K562 (cell line): ENCODE measurements around the gene FAM222A. TPM values are rescaled to one million over a fixed set of nuclear protein-coding genes. Genes with fewer than 3 reads are reported as not detected.

Experiments
- FUS ChIP-seq: fragments of 200-400 bp; formaldehyde crosslinking; optimal IDR thresholded peaks from 2 replicates; pipeline ENCODE3; 2017; ENCODE audit warnings: low read depth, low read length
- MLLT1 ChIP-seq, 2 experiments: fragments of 450-650 bp; IDR thresholded peaks; 2 replicates each; pipeline ENCODE4 v1.6.1; 2016
- NBN ChIP-seq: fragments of 450-650 bp; IDR thresholded peaks from 2 replicates; pipeline ENCODE4 v1.6.1; 2016; ENCODE audit warnings: low read depth, mild to moderate bottlenecking
- SIN3A ChIP-seq, 2 experiments: fragments of 150-350 bp in 1 of 2; IDR thresholded peaks; 2 replicates each; pipeline ENCODE4 v1.6.1; 2011 to 2016; ENCODE audit warnings: borderline replicate concordance in 2 of 2, low read depth in 2 of 2, low read length in 2 of 2, mild to moderate bottlenecking in 2 of 2, moderate library complexity in 2 of 2; ENCODE audit not compliant: control insufficient read depth in 1 of 2
- SNAPC5 ChIP-seq: fragments of 250-450 bp; sonication (Bioruptor Pico); IDR thresholded peaks from 2 replicates; pipeline ENCODE4 v1.8.0; 2021; ENCODE audit warnings: moderate library complexity, mild to moderate bottlenecking, inconsistent platforms
- ZFX ChIP-seq: sonication (generic); formaldehyde crosslinking; IDR thresholded peaks from 2 replicates; pipeline ENCODE4 v1.8.0; 2022; ENCODE audit warnings: mild to moderate bottlenecking, missing genetic modification reagents, moderate library complexity
- ZNF717 ChIP-seq: fragments of 250-450 bp; sonication (Bioruptor Pico); IDR thresholded peaks from 2 replicates; pipeline ENCODE4 v1.5.0; 2021
- polyA plus RNA-seq, 8 experiments: library from polyadenylated mRNA; depleted of rRNA in 4 of 8; stranded (reverse) in 5 of 8; unstranded in 3 of 8; fragments of >200 nt; fragmentation: Nextera tagmentation in 2 of 8; fragmentation: Illumina TruSeq in 1 of 8; extraction: Ambion mirVana in 2 of 8; extraction: Trizol in 1 of 8; gene quantifications; 2 replicates each; pipeline versions ENCODE4 v1.2.1 to v1.2.3, GENCODE V29; 2011 to 2014; ENCODE audit warnings: inconsistent platforms in 1 of 8, missing spikeins in 1 of 8
- total RNA-seq, 7 experiments: library from RNA; depleted of rRNA in 6 of 7; stranded (reverse); fragments of >200 nt in 6 of 7; fragmentation: Illumina TruSeq in 2 of 7; extraction: Trizol in 2 of 7; gene quantifications; 2 replicates each; pipeline versions ENCODE4 v1.2.1 to v1.2.3, GENCODE V29; 2011 to 2021; ENCODE audit warnings: low replicate concordance in 1 of 7
- TF ChIP-seq, protein P1 (sequence below), 2 experiments: fragments of 450-650 bp; formaldehyde crosslinking in 1 of 2; IDR thresholded peaks; 2 replicates each; pipeline versions ENCODE4 v1.4.0 to v1.6.1; 2014 to 2020; ENCODE audit warnings: mild to moderate bottlenecking in 2 of 2, borderline replicate concordance in 1 of 2, low read depth in 1 of 2
- TF ChIP-seq, protein P2 (sequence below): fragments of 450-650 bp; IDR thresholded peaks from 2 replicates; pipeline ENCODE4 v1.6.1; 2016; ENCODE audit warnings: missing biosample characterization, missing genetic modification characterization
- TF ChIP-seq, protein P3 (sequence below): sonication (generic); formaldehyde crosslinking; IDR thresholded peaks from 2 replicates; pipeline ENCODE4 v1.8.1; 2022; ENCODE audit warnings: missing genetic modification reagents
- TF ChIP-seq, protein P4 (sequence below): sonication (generic); formaldehyde crosslinking; IDR thresholded peaks from 2 replicates; pipeline ENCODE4 v1.8.1; 2023; ENCODE audit warnings: mild to moderate bottlenecking, missing genetic modification reagents, moderate library complexity
- TF ChIP-seq, protein P5 (sequence below): fragments of 450-650 bp; formaldehyde crosslinking; IDR thresholded peaks from 2 replicates; pipeline ENCODE4 v1.4.0; 2020; ENCODE audit warnings: mild to moderate bottlenecking

FAM222A gene
- total and polyA plus RNA-seq, 9 of the 15 experiments (the other 6 are each of a cell fraction or from before 2014, with no cell fraction given): 0.03 to 0.36 (median 0.12) TPM; not detected in 1

DNA sequence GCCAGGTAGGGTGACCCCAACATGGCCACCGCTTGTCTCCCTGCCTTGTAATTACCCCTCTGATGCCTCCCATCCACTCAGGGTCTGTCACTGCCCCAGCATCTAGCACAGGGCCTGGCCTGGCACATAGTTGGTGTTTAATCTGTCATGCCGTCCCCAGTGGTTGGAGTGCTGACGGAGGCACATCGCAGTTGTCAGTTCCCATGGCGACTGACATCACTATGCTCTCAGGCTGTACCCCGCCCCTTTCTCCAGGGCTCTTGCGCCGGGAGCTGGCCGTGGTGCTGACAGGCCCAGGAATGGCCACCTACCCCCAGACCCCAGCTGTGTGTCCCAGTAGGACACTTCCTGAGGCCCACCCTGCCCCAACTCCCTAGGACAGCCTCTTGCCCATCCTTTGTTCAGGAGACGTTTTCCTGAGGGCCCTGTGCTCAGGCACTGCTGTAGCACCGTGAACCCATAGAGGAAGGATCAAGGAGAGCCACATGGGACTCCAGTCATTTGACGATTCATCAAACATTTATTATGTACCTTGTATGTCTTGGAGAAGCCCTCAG lies 23.0 kb downstream of the FAM222A start (continued):
- TF ChIP-seq, protein P1, sequence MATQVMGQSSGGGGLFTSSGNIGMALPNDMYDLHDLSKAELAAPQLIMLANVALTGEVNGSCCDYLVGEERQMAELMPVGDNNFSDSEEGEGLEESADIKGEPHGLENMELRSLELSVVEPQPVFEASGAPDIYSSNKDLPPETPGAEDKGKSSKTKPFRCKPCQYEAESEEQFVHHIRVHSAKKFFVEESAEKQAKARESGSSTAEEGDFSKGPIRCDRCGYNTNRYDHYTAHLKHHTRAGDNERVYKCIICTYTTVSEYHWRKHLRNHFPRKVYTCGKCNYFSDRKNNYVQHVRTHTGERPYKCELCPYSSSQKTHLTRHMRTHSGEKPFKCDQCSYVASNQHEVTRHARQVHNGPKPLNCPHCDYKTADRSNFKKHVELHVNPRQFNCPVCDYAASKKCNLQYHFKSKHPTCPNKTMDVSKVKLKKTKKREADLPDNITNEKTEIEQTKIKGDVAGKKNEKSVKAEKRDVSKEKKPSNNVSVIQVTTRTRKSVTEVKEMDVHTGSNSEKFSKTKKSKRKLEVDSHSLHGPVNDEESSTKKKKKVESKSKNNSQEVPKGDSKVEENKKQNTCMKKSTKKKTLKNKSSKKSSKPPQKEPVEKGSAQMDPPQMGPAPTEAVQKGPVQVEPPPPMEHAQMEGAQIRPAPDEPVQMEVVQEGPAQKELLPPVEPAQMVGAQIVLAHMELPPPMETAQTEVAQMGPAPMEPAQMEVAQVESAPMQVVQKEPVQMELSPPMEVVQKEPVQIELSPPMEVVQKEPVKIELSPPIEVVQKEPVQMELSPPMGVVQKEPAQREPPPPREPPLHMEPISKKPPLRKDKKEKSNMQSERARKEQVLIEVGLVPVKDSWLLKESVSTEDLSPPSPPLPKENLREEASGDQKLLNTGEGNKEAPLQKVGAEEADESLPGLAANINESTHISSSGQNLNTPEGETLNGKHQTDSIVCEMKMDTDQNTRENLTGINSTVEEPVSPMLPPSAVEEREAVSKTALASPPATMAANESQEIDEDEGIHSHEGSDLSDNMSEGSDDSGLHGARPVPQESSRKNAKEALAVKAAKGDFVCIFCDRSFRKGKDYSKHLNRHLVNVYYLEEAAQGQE (IDR thresholded peaks at IDR 0.05; ENCODE audit: borderline replicate concordance): peak; percentile 99
- TF ChIP-seq, protein P1 (CRISPR knock-in tag; IDR thresholded peaks at IDR 0.05; ENCODE audit: low read depth): peak; percentile 96
- TF ChIP-seq, protein P2, sequence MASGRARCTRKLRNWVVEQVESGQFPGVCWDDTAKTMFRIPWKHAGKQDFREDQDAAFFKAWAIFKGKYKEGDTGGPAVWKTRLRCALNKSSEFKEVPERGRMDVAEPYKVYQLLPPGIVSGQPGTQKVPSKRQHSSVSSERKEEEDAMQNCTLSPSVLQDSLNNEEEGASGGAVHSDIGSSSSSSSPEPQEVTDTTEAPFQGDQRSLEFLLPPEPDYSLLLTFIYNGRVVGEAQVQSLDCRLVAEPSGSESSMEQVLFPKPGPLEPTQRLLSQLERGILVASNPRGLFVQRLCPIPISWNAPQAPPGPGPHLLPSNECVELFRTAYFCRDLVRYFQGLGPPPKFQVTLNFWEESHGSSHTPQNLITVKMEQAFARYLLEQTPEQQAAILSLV (tag): no peak
- TF ChIP-seq, protein P3, sequence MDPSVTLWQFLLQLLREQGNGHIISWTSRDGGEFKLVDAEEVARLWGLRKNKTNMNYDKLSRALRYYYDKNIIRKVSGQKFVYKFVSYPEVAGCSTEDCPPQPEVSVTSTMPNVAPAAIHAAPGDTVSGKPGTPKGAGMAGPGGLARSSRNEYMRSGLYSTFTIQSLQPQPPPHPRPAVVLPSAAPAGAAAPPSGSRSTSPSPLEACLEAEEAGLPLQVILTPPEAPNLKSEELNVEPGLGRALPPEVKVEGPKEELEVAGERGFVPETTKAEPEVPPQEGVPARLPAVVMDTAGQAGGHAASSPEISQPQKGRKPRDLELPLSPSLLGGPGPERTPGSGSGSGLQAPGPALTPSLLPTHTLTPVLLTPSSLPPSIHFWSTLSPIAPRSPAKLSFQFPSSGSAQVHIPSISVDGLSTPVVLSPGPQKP: no peak
- no peak for TF ChIP-seq NBN
- TF ChIP-seq FUS: no peak
- TF ChIP-seq SNAPC5 (CRISPR knock-in tag): no peak
- TF ChIP-seq, protein P4, sequence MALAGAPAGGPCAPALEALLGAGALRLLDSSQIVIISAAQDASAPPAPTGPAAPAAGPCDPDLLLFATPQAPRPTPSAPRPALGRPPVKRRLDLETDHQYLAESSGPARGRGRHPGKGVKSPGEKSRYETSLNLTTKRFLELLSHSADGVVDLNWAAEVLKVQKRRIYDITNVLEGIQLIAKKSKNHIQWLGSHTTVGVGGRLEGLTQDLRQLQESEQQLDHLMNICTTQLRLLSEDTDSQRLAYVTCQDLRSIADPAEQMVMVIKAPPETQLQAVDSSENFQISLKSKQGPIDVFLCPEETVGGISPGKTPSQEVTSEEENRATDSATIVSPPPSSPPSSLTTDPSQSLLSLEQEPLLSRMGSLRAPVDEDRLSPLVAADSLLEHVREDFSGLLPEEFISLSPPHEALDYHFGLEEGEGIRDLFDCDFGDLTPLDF (CRISPR knock-in tag): no peak
- TF ChIP-seq SIN3A (IDR thresholded peaks at IDR 0.05; ENCODE audit: borderline replicate concordance in 2 of 2, control insufficient read depth in 1 of 2, low read depth in 2 of 2, low read length in 2 of 2): peak in 1 of 2 experiments; percentile 86; a peak in 1 of 4 replicates
- no peak for TF ChIP-seq ZNF717 (CRISPR knock-in tag)
- TF ChIP-seq MLLT1 (IDR thresholded peaks at IDR 0.05): no peak
- TF ChIP-seq ZFX (CRISPR knock-in tag): no peak
- TF ChIP-seq, protein P5, sequence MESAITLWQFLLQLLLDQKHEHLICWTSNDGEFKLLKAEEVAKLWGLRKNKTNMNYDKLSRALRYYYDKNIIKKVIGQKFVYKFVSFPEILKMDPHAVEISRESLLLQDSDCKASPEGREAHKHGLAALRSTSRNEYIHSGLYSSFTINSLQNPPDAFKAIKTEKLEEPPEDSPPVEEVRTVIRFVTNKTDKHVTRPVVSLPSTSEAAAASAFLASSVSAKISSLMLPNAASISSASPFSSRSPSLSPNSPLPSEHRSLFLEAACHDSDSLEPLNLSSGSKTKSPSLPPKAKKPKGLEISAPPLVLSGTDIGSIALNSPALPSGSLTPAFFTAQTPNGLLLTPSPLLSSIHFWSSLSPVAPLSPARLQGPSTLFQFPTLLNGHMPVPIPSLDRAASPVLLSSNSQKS (CRISPR knock-in tag): no peak
